ENCODE results near the gene NEB. TPM values are rescaled to one million over a fixed set of nuclear protein-coding genes. Genes with fewer than 3 reads are reported as not detected.
"Not testable (repeated sequence)": the region's sequence is repeated elsewhere in the genome, so short reads cannot be mapped to it uniquely, and the experiment has no call there.

The NEB gene
- total and polyA plus RNA-seq, 4 donors = 1.6 to 3.1 (median 2.5) TPM

DNA sequence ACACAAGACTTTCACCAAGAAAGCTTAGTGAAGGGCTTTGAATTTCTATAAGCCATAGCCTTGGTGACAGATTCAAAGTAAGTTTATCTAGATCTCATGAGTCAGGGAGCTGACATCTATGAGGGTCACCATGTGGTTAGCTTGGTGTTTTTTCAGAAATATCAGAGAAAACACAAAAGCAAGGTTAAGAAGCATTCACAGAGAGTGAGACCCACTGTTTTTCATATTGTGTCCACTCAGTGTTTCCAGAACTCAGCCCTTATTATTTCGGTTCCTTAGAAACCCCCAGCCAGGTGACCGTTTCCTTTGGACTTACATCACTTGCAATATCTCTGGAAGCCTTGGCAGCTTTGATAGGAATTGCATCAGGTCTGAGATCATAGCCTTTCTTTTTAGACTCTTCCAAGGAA is 76.6 kb downstream of the NEB start:
- no peaks in the 10 kb centered on the region for H3K27me3 ChIP-seq (ENCODE audit: control insufficient read depth in 1 of 2, insufficient read depth in 2 of 2, low read length in 1 of 2)
- H3K9me3 ChIP-seq (ENCODE audit: control insufficient read depth, low read length) = no peaks in the 10 kb centered on the region
- DNase-seq = no peak
- H3K36me3 ChIP-seq (ENCODE audit: control insufficient read depth in 1 of 2, insufficient read depth in 2 of 2, low read length in 1 of 2) = no peaks in the 10 kb centered on the region
- intact Hi-C loops (cut with DNase I) = no loop called here
- no peak overlapping the region for H3K27ac ChIP-seq (ENCODE audit: low read depth in 1 of 2, low read length in 2 of 2)
- no peak overlapping the region for H3K4me3 ChIP-seq (ENCODE audit: low read length in 2 of 2)
- ATAC-seq (ENCODE audit: low FRiP score) = no peak
- no peaks in the 10 kb centered on the region for H3K4me1 ChIP-seq (ENCODE audit: control insufficient read depth in 1 of 2, insufficient read depth in 2 of 2, low read length in 2 of 2)
- 12 to 15% methylated on average over 2 of the region's 2 CpGs for WGBS, 2 donors

DNA sequence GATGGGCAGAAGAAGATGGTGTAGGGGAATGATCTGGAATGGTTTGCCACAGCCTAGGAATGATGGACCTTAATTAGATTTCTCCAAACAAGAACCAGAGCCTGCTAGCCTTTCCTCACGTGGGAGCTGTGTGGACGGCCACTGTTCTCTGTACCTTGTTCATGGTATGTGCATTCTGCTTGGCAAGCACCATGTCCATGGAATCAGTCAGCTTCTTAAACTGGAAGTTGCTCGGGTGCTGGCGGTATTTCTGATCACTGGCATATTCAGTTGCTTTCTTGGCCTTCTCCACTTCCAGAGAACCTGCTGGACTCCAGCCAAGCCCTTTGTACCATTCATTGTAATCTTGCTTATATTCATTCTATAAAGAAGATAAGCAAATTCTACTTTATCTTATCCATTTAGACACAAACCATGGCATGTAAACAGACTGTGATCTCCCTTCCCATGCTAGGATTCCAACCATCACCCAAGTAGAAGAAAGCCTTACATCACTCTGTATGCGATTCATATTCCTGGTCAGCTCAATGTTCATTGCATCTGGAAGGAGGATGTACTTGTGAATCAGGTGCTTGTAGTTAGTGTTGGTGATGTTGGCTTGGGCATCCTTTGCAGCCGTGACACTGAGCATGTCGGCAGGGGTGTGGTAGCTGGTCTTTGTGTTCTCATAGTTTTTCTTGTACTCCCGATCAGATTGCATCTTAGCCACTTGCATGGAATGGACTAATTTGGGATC is 78.4 kb downstream of the NEB start:
- WGBS, 2 donors = 90 to 91% methylated on average over 8 of the region's 8 CpGs

GRCh38 chr2:151654891-151655290 is 79.4 kb downstream of the NEB start:
- DNase-seq (no peak), ATAC-seq (ENCODE audit: low FRiP score) (no peak)
- H3K9me3 ChIP-seq (ENCODE audit: control insufficient read depth, low read length) = no peaks in the 10 kb centered on the region
- intact Hi-C loops (cut with DNase I) = no loop called here
- no peak overlapping the region for H3K4me3 ChIP-seq (ENCODE audit: low read length in 2 of 2)
- peaks cover 0 to 2% of the 10 kb centered on the region in 2 donors for H3K27me3 ChIP-seq (ENCODE audit: control insufficient read depth in 1 of 2, insufficient read depth in 2 of 2, low read length in 1 of 2)
- H3K36me3 ChIP-seq (ENCODE audit: control insufficient read depth in 1 of 2, insufficient read depth in 2 of 2, low read length in 1 of 2) = no peaks in the 10 kb centered on the region
- no peaks in the 10 kb centered on the region for H3K4me1 ChIP-seq (ENCODE audit: control insufficient read depth in 1 of 2, insufficient read depth in 2 of 2, low read length in 2 of 2)
- H3K27ac ChIP-seq (ENCODE audit: low read depth in 1 of 2, low read length in 2 of 2) = no peak overlapping the region

More for the DNA sequence above, 78.4 kb downstream of the NEB start:
- no peak overlapping the region for H3K27ac ChIP-seq (ENCODE audit: low read depth in 1 of 2, low read length in 2 of 2)
- peaks cover 0 to under 1% of the 10 kb centered on the region in 2 donors for H3K27me3 ChIP-seq (ENCODE audit: control insufficient read depth in 1 of 2, insufficient read depth in 2 of 2, low read length in 1 of 2)
- H3K9me3 ChIP-seq (ENCODE audit: control insufficient read depth, low read length) = no peaks in the 10 kb centered on the region
- no peak overlapping the region for H3K4me3 ChIP-seq (ENCODE audit: low read length in 2 of 2)
- DNase-seq (no peak), ATAC-seq (ENCODE audit: low FRiP score) (no peak)
- intact Hi-C loops (cut with DNase I) = no loop called here
- no peaks in the 10 kb centered on the region for H3K36me3 ChIP-seq (ENCODE audit: control insufficient read depth in 1 of 2, insufficient read depth in 2 of 2, low read length in 1 of 2)
- H3K4me1 ChIP-seq (ENCODE audit: control insufficient read depth in 1 of 2, insufficient read depth in 2 of 2, low read length in 2 of 2) = no peaks in the 10 kb centered on the region

GRCh38 chr2:151654085-151654484 is 80.2 kb downstream of the NEB start:
- 91% methylated on average over 3 of the region's 3 CpGs for WGBS, 2 donors
- Histone ChIP-seq H3K36me3 (ENCODE audit: control insufficient read depth in 1 of 2, insufficient read depth in 2 of 2, low read length in 1 of 2) (no peaks in the 10 kb centered on the region), H3K4me1 (ENCODE audit: control insufficient read depth in 1 of 2, insufficient read depth in 2 of 2, low read length in 2 of 2) (no peaks in the 10 kb centered on the region), H3K4me3 (ENCODE audit: low read length in 2 of 2) (no peak overlapping the region), H3K27ac (ENCODE audit: low read depth in 1 of 2, low read length in 2 of 2) (no peak overlapping the region), H3K9me3 (ENCODE audit: control insufficient read depth, low read length) (no peaks in the 10 kb centered on the region), H3K27me3 (ENCODE audit: control insufficient read depth in 1 of 2, insufficient read depth in 2 of 2, low read length in 1 of 2) (peaks cover 0 to 2% of the 10 kb centered on the region in 2 donors)
- no peak for ATAC-seq (ENCODE audit: low FRiP score)
- DNase-seq = no peak
- intact Hi-C loops (cut with DNase I) = no loop called here

DNA sequence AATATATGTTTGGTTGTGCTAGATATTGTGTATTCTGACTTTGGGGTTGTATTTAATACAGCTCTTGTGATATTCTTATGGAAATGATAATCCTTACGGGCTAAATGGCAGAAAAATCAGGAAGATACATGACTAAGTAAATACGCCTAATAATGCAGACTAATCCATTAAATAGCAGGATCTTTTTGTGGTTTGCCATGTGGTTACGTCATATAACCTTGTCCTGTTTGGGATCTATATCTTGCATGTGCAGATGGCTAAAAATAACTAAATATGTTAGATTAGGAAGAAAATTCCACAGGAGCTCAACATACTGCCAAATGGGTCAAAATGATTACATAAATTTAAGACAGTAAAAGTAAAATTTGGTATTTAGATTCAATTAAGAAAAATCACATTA is 83.0 kb downstream of the NEB start:
- Histone ChIP-seq H3K9me3 (ENCODE audit: control insufficient read depth, low read length) (no peaks in the 10 kb centered on the region), H3K4me3 (ENCODE audit: low read length in 2 of 2) (no peak overlapping the region), H3K27me3 (ENCODE audit: control insufficient read depth in 1 of 2, insufficient read depth in 2 of 2, low read length in 1 of 2) (peaks cover 0 to 2% of the 10 kb centered on the region in 2 donors), H3K4me1 (ENCODE audit: control insufficient read depth in 1 of 2, insufficient read depth in 2 of 2, low read length in 2 of 2) (no peaks in the 10 kb centered on the region), H3K36me3 (ENCODE audit: control insufficient read depth in 1 of 2, insufficient read depth in 2 of 2, low read length in 1 of 2) (no peaks in the 10 kb centered on the region), H3K27ac (ENCODE audit: low read depth in 1 of 2, low read length in 2 of 2) (no peak overlapping the region)
- DNase-seq (no peak), ATAC-seq (ENCODE audit: low FRiP score) (no peak)
- 73 to 87% methylated on average over 3 of the region's 3 CpGs for WGBS, 2 donors
- intact Hi-C loops (cut with DNase I) = no loop called here

DNA sequence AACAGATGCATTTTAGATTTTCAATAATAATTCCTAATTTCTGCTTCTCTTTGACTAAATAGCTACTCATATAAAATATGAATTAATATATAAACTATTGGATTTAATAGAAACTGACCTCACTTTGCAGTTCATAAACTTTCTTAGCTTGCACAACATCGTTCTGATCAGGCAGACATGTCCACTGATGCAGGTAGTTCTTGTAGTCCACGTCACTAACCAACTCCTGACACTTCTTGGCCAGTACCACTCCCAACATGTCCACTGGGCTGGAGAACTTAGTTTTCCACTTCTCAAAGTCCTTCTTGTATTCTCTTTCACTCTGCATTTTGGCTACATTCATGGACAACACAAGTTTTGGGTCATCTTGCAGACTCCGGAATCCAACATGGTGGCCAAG is 83.8 kb downstream of the NEB start:
- Histone ChIP-seq H3K36me3 (ENCODE audit: control insufficient read depth in 1 of 2, insufficient read depth in 2 of 2, low read length in 1 of 2) (no peaks in the 10 kb centered on the region), H3K4me1 (ENCODE audit: control insufficient read depth in 1 of 2, insufficient read depth in 2 of 2, low read length in 2 of 2) (no peaks in the 10 kb centered on the region), H3K27ac (ENCODE audit: low read depth in 1 of 2, low read length in 2 of 2) (no peak overlapping the region), H3K4me3 (ENCODE audit: low read length in 2 of 2) (no peak overlapping the region), H3K27me3 (ENCODE audit: control insufficient read depth in 1 of 2, insufficient read depth in 2 of 2, low read length in 1 of 2) (peaks cover 0 to 2% of the 10 kb centered on the region in 2 donors), H3K9me3 (ENCODE audit: control insufficient read depth, low read length) (no peaks in the 10 kb centered on the region)
- intact Hi-C loops (cut with DNase I) = no loop called here
- WGBS, 2 donors = 96 to 97% methylated on average over 3 of the region's 3 CpGs
- ATAC-seq (ENCODE audit: low FRiP score) (no peak), DNase-seq (no peak)

DNA sequence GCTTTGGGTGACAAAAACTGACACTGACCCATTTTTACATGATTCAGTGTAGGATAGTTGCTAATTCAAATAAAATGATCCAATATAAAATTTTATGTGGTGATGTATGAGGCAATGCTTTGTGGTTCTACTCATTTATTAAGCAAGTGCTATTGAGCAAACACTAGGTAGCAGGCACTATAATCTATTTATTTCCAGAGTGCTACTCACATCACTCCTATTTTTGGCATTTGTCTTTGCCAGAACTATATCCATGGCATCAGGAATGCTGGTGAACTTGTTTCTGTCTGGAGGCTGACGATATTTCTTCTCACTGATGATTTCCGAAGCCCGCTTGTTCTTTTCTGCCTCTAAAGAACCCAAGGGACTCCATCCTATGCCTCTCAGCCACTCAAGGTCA is 84.3 kb downstream of the NEB start:
- Histone ChIP-seq H3K9me3 (ENCODE audit: control insufficient read depth, low read length) (no peaks in the 10 kb centered on the region), H3K4me1 (ENCODE audit: control insufficient read depth in 1 of 2, insufficient read depth in 2 of 2, low read length in 2 of 2) (no peaks in the 10 kb centered on the region), H3K4me3 (ENCODE audit: low read length in 2 of 2) (no peak overlapping the region), H3K27ac (ENCODE audit: low read depth in 1 of 2, low read length in 2 of 2) (no peak overlapping the region), H3K36me3 (ENCODE audit: control insufficient read depth in 1 of 2, insufficient read depth in 2 of 2, low read length in 1 of 2) (no peaks in the 10 kb centered on the region), H3K27me3 (ENCODE audit: control insufficient read depth in 1 of 2, insufficient read depth in 2 of 2, low read length in 1 of 2) (peaks cover 0 to 2% of the 10 kb centered on the region in 2 donors)
- WGBS, 2 donors = 74 to 78% methylated on average over 3 of the region's 3 CpGs
- intact Hi-C loops (cut with DNase I) = no loop called here
- no peak for ATAC-seq (ENCODE audit: low FRiP score)
- no peak for DNase-seq

GRCh38 chr2:151649400-151649799 is 84.9 kb downstream of the NEB start:
- H3K27me3 ChIP-seq (ENCODE audit: control insufficient read depth in 1 of 2, insufficient read depth in 2 of 2, low read length in 1 of 2) = peaks cover 0 to 2% of the 10 kb centered on the region in 2 donors
- H3K9me3 ChIP-seq (ENCODE audit: control insufficient read depth, low read length) = no peaks in the 10 kb centered on the region
- 91 to 92% methylated on average over 1 of the region's 1 CpG for WGBS, 2 donors
- H3K36me3 ChIP-seq (ENCODE audit: control insufficient read depth in 1 of 2, insufficient read depth in 2 of 2, low read length in 1 of 2) = no peaks in the 10 kb centered on the region
- H3K27ac ChIP-seq (ENCODE audit: low read depth in 1 of 2, low read length in 2 of 2) = no peak overlapping the region
- DNase-seq = no peak
- intact Hi-C loops (cut with DNase I) = no loop called here
- no peaks in the 10 kb centered on the region for H3K4me1 ChIP-seq (ENCODE audit: control insufficient read depth in 1 of 2, insufficient read depth in 2 of 2, low read length in 2 of 2)
- H3K4me3 ChIP-seq (ENCODE audit: low read length in 2 of 2) = no peak overlapping the region
- ATAC-seq (ENCODE audit: low FRiP score) = no peak

GRCh38 chr2:151646512-151646911 is 87.8 kb downstream of the NEB start:
- DNase-seq; H3K4me1 ChIP-seq (ENCODE audit: control insufficient read depth in 1 of 2, insufficient read depth in 2 of 2, low read length in 2 of 2); H3K27ac ChIP-seq (ENCODE audit: low read depth in 1 of 2, low read length in 2 of 2); intact Hi-C loops (cut with DNase I); H3K4me3 ChIP-seq (ENCODE audit: low read length in 2 of 2); H3K27me3 ChIP-seq (ENCODE audit: control insufficient read depth in 1 of 2, insufficient read depth in 2 of 2, low read length in 1 of 2); ATAC-seq (ENCODE audit: low FRiP score); H3K36me3 ChIP-seq (ENCODE audit: control insufficient read depth in 1 of 2, insufficient read depth in 2 of 2, low read length in 1 of 2); H3K9me3 ChIP-seq (ENCODE audit: control insufficient read depth, low read length): not testable (repeated sequence)
- WGBS, 2 donors = 94 to 98% methylated on average over 4 of the region's 4 CpGs

Measured in aorta (tissue), 5 donors.